K562 (cell line): ENCODE results near the gene ATP13A4. TPM values are rescaled to one million over a fixed set of nuclear protein-coding genes. Genes with fewer than 3 reads are reported as not detected.
A peak's percentile ranks its signal among the peaks of the same experiment; 100 is the strongest.

Experiments
- COPS2 ChIP-seq: fragments of 450-650 bp; conservative IDR thresholded peaks from 2 replicates; pipeline ENCODE4 v1.6.1; 2016; ENCODE audit warnings: mild to moderate bottlenecking, moderate library complexity
- ELF1 ChIP-seq: fragments of 200-800 bp; sonication (Bioruptor generic); IDR thresholded peaks from 2 replicates; pipeline ENCODE4 v1.6.1; 2016; ENCODE audit warnings: missing genetic modification characterization, missing compliant biosample characterization
- HDAC1 ChIP-seq, 2 experiments: fragments of 450-650 bp; IDR thresholded peaks; 2 replicates each; pipeline ENCODE4 v1.6.1; 2016 to 2017; ENCODE audit warnings: inconsistent platforms in 1 of 2, mild to moderate bottlenecking in 1 of 2, moderate library complexity in 1 of 2
- HDGF ChIP-seq: fragments of 450-650 bp; IDR thresholded peaks from 2 replicates; pipeline ENCODE4 v1.6.1; 2016
- KDM5B ChIP-seq: fragments of 200-600 bp; sonication (generic); IDR thresholded peaks from 2 replicates; pipeline ENCODE4 v1.6.1; 2012; ENCODE audit warnings: low read depth, mild to moderate bottlenecking, moderate library complexity, low read length, control low read depth, inconsistent platforms; ENCODE audit not compliant: insufficient replicate concordance
- POLR2A ChIP-seq: fragments of 450-650 bp; conservative IDR thresholded peaks from 2 replicates; pipeline ENCODE4 v1.6.1; 2016
- RUNX1 ChIP-seq: sonication (generic); IDR thresholded peaks from 2 replicates; pipeline ENCODE4 v1.6.1; 2016; ENCODE audit warnings: antibody characterized with exemption, low read depth
- SRSF3 ChIP-seq: fragments of 200-400 bp; formaldehyde crosslinking; IDR thresholded peaks from 2 replicates; pipeline ENCODE4 v1.6.1; 2016; ENCODE audit warnings: mild to moderate bottlenecking, low read length, moderate library complexity; ENCODE audit not compliant: insufficient read depth
- TRIM24 ChIP-seq, 2 experiments: fragments of 450-650 bp; IDR thresholded peaks; 2 replicates each; pipeline ENCODE4 v1.6.1; 2016
- ZNF165 ChIP-seq: fragments of 250-450 bp; sonication (Bioruptor Pico); IDR thresholded peaks from 2 replicates; pipeline ENCODE4 v1.4.0; 2020; ENCODE audit warnings: borderline replicate concordance
- ZNF41 ChIP-seq: fragments of 250-450 bp; sonication (Bioruptor Pico); conservative IDR thresholded peaks from 2 replicates; pipeline ENCODE4 v1.4.0; 2020; ENCODE audit warnings: mild to moderate bottlenecking
- ZNF561 ChIP-seq: fragments of 450-650 bp; formaldehyde crosslinking; conservative IDR thresholded peaks from 2 replicates; pipeline ENCODE4 v1.4.0; 2020; ENCODE audit warnings: mild to moderate bottlenecking, moderate library complexity
- polyA plus RNA-seq, 8 experiments: library from polyadenylated mRNA; depleted of rRNA in 4 of 8; stranded (reverse) in 5 of 8; unstranded in 3 of 8; fragments of >200 nt; fragmentation: Nextera tagmentation in 2 of 8; fragmentation: Illumina TruSeq in 1 of 8; extraction: Ambion mirVana in 2 of 8; extraction: Trizol in 1 of 8; gene quantifications; 2 replicates each; pipeline versions ENCODE4 v1.2.1 to v1.2.3, GENCODE V29; 2011 to 2014; ENCODE audit warnings: inconsistent platforms in 1 of 8, missing spikeins in 1 of 8
- total RNA-seq, 7 experiments: library from RNA; depleted of rRNA in 6 of 7; stranded (reverse); fragments of >200 nt in 6 of 7; fragmentation: Illumina TruSeq in 2 of 7; extraction: Trizol in 2 of 7; gene quantifications; 2 replicates each; pipeline versions ENCODE4 v1.2.1 to v1.2.3, GENCODE V29; 2011 to 2021; ENCODE audit warnings: low replicate concordance in 1 of 7
- TF ChIP-seq, protein P1 (sequence below): sonication (generic); formaldehyde crosslinking; IDR thresholded peaks from 2 replicates; pipeline ENCODE4 v1.8.0; 2022; ENCODE audit warnings: missing genetic modification reagents, mild to moderate bottlenecking, borderline replicate concordance
- TF ChIP-seq, protein P2 (sequence below), 2 experiments: fragments of 250-450 bp in 1 of 2; fragments of 450-650 bp in 1 of 2; sonication (Bioruptor Pico) in 1 of 2; IDR thresholded peaks; 2 replicates each; pipeline versions ENCODE4 v1.6.1 to v1.8.0; 2016 to 2021; ENCODE audit warnings: mild to moderate bottlenecking in 2 of 2, moderate library complexity in 2 of 2, missing compliant biosample characterization in 1 of 2, missing genetic modification characterization in 1 of 2
- TF ChIP-seq, protein P3 (sequence below), 2 experiments: IDR thresholded peaks in 1 of 2; conservative IDR thresholded peaks in 1 of 2; 2 replicates each; pipeline ENCODE4 v1.6.1; 2016; ENCODE audit warnings: low read depth in 2 of 2, mild to moderate bottlenecking in 1 of 2, missing compliant biosample characterization in 1 of 2, missing genetic modification characterization in 1 of 2, moderate library complexity in 1 of 2
- TF ChIP-seq, protein P4 (sequence below): sonication (generic); formaldehyde crosslinking; IDR thresholded peaks from 2 replicates; pipeline ENCODE4 v1.8.0; 2023; ENCODE audit warnings: missing genetic modification reagents, mild to moderate bottlenecking, borderline replicate concordance

ATP13A4 gene
- total and polyA plus RNA-seq, 9 of the 15 experiments (the other 6 are each of a cell fraction or from before 2014, with no cell fraction given) = 0.03 to 0.14 (median 0.07) TPM; not detected in 6

DNA sequence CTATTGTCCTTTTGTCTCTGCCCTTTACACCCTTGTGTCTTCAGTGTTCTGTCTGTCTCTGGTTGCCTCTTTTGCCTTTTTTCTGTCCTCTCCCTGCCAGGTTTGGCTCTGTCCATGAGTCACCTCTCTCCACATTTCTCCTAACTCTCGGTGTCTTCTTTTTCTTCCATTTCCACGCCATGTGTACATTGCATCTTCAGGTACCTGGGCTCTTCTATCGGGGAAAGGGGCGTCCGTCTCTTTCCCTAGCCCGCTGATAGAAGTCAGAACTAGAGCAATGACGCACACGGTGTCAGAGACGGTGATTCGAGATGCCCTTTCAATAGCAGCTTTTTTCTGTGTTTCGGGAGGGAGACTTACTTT is 39.0 kb upstream of the ATP13A4 start (continued):
- TF ChIP-seq, protein P1, sequence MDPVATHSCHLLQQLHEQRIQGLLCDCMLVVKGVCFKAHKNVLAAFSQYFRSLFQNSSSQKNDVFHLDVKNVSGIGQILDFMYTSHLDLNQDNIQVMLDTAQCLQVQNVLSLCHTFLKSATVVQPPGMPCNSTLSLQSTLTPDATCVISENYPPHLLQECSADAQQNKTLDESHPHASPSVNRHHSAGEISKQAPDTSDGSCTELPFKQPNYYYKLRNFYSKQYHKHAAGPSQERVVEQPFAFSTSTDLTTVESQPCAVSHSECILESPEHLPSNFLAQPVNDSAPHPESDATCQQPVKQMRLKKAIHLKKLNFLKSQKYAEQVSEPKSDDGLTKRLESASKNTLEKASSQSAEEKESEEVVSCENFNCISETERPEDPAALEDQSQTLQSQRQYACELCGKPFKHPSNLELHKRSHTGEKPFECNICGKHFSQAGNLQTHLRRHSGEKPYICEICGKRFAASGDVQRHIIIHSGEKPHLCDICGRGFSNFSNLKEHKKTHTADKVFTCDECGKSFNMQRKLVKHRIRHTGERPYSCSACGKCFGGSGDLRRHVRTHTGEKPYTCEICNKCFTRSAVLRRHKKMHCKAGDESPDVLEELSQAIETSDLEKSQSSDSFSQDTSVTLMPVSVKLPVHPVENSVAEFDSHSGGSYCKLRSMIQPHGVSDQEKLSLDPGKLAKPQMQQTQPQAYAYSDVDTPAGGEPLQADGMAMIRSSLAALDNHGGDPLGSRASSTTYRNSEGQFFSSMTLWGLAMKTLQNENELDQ (CRISPR knock-in tag) = no peak
- peak in 1 of 2 experiments; percentile 59; a peak in 1 of 4 replicates for TF ChIP-seq TRIM24 (IDR thresholded peaks at IDR 0.05)
- no peak for TF ChIP-seq ZNF165 (CRISPR knock-in tag)
- TF ChIP-seq HDAC1 (IDR thresholded peaks at IDR 0.05) = peak in 1 of 2 experiments; percentile 14; a peak in 1 of 4 replicates
- no peak for TF ChIP-seq ZNF41 (CRISPR knock-in tag)
- no peak for TF ChIP-seq ZNF561 (CRISPR knock-in tag)
- no peak for TF ChIP-seq RUNX1
- TF ChIP-seq, protein P2, sequence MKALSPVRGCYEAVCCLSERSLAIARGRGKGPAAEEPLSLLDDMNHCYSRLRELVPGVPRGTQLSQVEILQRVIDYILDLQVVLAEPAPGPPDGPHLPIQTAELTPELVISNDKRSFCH (CRISPR knock-in tag; IDR thresholded peaks at IDR 0.05) = no peak
- TF ChIP-seq, protein P2 (tag; IDR thresholded peaks at IDR 0.05) = peak; percentile 25; the same call in 1 of the 2 replicates
- TF ChIP-seq HDGF = peak; percentile 91
- TF ChIP-seq SRSF3 = no peak
- no peak for TF ChIP-seq ELF1 (tag)
- TF ChIP-seq, protein P3, sequence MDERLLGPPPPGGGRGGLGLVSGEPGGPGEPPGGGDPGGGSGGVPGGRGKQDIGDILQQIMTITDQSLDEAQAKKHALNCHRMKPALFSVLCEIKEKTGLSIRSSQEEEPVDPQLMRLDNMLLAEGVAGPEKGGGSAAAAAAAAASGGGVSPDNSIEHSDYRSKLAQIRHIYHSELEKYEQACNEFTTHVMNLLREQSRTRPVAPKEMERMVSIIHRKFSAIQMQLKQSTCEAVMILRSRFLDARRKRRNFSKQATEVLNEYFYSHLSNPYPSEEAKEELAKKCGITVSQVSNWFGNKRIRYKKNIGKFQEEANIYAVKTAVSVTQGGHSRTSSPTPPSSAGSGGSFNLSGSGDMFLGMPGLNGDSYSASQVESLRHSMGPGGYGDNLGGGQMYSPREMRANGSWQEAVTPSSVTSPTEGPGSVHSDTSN (CRISPR knock-in tag; IDR thresholded peaks at IDR 0.05; ENCODE audit: low read depth) = no peak
- TF ChIP-seq, protein P3 (tag; conservative IDR thresholded peaks at IDR 0.05; ENCODE audit: low read depth) = no peak
- no peak for TF ChIP-seq KDM5B
- no peak for TF ChIP-seq POLR2A
- no peak for TF ChIP-seq COPS2
- TF ChIP-seq, protein P4, sequence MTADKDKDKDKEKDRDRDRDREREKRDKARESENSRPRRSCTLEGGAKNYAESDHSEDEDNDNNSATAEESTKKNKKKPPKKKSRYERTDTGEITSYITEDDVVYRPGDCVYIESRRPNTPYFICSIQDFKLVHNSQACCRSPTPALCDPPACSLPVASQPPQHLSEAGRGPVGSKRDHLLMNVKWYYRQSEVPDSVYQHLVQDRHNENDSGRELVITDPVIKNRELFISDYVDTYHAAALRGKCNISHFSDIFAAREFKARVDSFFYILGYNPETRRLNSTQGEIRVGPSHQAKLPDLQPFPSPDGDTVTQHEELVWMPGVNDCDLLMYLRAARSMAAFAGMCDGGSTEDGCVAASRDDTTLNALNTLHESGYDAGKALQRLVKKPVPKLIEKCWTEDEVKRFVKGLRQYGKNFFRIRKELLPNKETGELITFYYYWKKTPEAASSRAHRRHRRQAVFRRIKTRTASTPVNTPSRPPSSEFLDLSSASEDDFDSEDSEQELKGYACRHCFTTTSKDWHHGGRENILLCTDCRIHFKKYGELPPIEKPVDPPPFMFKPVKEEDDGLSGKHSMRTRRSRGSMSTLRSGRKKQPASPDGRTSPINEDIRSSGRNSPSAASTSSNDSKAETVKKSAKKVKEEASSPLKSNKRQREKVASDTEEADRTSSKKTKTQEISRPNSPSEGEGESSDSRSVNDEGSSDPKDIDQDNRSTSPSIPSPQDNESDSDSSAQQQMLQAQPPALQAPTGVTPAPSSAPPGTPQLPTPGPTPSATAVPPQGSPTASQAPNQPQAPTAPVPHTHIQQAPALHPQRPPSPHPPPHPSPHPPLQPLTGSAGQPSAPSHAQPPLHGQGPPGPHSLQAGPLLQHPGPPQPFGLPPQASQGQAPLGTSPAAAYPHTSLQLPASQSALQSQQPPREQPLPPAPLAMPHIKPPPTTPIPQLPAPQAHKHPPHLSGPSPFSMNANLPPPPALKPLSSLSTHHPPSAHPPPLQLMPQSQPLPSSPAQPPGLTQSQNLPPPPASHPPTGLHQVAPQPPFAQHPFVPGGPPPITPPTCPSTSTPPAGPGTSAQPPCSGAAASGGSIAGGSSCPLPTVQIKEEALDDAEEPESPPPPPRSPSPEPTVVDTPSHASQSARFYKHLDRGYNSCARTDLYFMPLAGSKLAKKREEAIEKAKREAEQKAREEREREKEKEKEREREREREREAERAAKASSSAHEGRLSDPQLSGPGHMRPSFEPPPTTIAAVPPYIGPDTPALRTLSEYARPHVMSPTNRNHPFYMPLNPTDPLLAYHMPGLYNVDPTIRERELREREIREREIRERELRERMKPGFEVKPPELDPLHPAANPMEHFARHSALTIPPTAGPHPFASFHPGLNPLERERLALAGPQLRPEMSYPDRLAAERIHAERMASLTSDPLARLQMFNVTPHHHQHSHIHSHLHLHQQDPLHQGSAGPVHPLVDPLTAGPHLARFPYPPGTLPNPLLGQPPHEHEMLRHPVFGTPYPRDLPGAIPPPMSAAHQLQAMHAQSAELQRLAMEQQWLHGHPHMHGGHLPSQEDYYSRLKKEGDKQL (CRISPR knock-in tag) = no peak
